Fibroblast of skin of left biceps (primary cell): Measurements from ENCODE around the gene EP400.

Source experiments
- DNase-seq, 2 experiments: peaks; one replicate each; pipeline ENCODE4 v3.0.0-alpha.2; 2013; ENCODE audit warnings: low read depth in 2 of 2

The EP400 gene

GRCh38 chr12:131986910-131987309 is 37.2 kb downstream of the EP400 start:
- DNase-seq = no peak

DNA sequence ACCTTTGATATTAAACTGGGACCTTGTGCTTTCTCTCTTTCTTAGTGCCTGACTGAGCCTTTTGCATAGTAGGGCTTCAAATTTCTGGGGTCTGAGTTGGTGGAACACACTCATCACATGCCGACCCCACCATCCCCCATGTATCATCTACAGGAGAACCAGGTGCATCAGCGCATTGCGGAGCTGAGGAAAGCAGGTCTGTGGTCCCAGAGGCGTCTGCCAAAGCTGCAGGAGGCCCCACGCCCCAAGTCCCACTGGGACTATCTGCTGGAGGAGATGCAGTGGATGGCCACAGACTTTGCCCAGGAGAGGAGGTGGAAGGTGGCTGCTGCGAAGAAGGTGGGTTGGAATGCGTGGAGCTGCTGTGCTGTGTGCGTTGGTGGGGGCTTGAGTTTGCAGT is 37.8 kb downstream of the EP400 start:
- DNase-seq = no peak

DNA sequence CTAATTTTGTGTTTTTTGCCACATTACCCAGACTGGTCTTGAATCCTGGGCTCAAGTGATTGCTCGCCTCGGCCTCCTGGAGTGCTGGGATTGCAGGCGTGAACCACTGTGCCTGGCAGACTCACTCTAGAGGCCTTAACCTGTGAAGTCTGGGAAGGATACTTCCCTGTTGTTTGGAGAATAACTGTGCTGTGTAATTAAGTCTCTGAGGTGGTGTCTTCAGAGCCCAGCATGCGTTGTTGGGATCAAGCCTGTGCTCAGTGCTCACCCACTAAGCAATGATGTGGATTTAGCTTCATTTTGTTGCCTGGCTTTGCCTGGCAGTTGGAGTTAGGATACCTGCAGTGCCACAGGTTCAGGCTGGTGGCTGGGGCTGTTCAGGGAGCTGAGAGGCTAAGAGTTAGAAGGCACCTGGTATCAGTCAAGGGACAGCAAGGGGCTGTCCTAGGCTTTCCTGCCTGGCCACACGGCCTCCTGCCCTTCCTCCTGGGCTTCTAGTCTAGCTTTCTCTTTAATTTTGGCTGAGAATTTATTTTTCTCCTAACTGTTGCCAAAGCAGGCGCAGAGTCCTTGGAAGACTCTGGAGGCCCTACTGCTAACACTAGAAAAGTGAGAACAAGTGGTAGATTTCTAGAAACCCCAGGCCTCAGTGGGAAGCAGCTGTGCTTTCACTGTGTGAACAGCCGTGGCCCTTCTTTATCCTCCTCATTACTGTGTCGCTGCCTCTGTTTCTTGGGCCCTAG is 38.5 kb downstream of the EP400 start:
- DNase-seq = no peak

DNA sequence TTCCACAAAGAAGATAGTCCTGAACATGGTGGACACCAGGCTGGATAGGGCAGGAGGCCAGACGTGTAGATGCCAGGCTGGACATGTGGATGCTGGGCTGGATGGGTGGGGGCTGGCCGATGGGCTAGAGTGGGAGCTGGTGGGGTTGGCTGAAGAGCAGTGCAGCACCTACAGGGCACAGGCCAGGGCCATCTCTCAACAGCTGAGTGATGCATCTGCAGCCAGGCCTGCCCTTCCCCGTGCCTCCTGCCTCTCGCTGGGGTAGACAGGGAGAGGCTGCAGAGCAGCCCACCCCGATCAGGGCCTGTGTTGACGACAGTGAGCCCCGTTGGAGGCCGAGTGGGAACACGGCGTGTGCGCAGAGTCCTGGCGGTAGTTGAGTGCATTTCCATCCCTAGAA is 39.3 kb downstream of the EP400 start:
- no peak for DNase-seq

DNA sequence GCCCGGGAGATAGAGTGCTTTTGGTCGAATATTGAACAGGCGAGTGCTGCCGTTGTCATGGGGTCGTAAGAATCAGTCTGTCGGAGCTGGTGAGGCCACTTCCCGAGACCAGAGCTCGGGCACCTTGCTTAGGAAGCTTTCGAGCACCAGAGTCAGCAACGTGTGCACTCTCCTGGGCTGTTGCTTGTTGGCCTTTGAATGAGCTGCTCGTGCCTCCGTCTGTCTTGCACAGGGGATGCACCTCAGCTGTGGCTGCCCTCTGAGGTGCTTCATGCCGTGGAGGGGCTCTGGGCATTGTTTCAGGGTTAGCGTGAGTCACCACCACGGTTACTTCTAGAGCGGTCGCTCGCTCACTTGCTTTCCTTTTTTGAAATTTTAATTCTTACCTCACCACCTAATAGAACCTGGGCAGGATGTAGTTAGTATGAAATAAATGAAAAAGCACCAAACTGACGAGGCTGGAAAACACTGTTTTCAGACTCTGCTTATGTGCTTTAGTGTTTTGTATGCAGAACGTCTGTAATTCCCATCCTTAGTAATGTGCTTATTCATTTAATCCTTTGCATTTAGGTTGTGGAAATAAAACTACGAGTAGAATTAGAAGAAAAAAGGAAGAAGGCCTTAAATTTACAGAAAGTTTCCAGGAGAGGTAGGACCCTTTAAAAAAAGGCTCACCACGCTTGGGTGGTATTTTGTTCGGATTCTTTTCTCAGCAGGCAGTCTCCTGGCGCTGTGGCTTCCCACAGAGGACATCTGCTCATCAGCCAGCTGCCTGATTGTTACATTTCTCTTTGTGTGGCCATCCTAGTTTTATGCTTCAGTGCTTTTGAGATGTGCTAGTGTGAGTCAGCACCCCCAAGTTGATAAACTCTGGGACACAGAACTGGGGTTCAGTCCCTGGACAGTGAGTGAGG is 40.6 kb downstream of the EP400 start:
- DNase-seq = no peak

DNA sequence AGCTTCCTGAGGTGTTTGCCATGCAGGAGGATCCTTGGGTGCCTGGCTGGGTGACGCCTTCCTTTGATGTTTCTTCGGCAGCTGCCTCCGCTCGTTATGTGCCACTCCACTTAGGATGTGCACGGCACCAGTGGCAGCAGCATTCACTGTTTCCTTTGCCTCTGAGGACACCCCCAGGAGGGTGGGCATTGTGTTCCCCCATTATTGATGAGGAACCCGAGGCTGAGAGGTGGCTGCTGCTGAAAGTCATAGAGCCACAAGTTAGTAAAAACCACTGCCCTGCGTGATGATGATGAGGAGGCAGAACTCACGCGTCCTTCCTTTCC is 41.2 kb downstream of the EP400 start:
- DNase-seq = no peak

GRCh38 chr12:131991816-131992430 is 42.2 kb downstream of the EP400 start:
- DNase-seq = no peak

DNA sequence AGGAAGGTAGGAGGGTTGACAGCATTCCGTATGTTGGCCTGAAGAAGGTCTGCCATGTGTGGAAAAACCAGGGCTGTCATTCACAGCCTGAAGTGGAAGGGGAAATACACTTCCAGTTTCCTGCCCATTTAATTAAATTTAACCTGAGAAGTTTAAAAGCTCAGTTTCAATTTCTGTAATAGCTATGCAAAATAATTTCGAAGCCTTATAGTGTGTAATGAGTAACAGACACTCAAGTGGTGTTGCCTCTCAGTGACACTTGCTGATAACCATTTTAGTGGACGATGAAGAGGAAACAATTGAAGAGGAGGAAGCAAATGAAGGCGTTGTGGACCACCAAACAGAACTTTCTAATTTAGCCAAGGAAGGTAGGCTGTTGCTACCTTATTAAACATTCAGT is 44.8 kb downstream of the EP400 start:
- no peak for DNase-seq

DNA sequence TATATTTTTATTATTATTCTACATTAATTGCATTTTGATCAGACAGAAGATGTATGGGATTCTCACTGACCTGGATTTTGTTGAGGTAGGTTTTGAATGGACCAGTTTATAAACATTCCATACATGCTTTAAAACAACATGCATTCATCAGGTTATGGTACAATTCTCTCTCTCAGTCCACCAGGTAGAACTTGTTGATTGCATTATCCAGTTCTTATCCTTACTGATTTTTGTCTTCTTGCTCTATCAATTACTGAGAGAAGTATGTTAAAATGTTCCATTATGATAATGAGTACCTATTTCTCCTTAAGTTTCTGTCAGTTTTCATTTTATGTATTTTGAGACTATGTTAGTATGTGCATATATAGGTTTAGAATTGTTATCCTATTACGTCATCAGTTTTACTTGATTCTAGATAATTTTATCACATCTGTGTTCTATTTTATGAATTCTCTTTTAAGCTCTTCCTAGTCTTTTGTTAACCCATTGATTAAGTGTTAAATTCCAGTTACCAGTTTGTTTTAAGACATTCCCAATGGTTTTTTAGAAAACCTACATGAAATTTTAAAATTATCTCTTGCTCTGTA is 50.6 kb downstream of the EP400 start:
- DNase-seq = no peak

- peak; percentile 42 to 47 for DNase-seq
Observed at GRCh38 chr12:132003846-132004245, 54.1 kb downstream of the EP400 start.

DNA sequence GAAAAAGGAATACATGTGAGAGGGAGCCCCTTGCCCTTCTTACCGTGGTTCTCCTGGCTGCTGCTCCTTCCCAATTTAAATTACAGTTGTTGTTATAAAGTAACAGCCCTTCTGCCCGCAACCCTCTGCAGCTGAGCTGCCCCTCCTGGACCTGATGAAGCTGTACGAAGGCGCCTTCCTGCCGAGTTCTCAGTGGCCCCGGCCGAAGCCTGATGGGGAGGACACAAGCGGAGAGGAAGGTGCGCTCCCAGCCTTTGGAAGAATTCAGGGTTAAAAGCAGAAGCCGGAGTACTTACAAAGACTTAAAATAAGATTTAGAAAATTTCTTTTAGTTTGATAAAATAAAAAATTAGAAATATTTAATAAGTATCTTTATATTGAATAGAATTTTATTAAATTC is 55.2 kb downstream of the EP400 start:
- DNase-seq = no peak

- DNase-seq = no peak
Observed at GRCh38 chr12:132006056-132006680, 56.4 kb downstream of the EP400 start.

DNA sequence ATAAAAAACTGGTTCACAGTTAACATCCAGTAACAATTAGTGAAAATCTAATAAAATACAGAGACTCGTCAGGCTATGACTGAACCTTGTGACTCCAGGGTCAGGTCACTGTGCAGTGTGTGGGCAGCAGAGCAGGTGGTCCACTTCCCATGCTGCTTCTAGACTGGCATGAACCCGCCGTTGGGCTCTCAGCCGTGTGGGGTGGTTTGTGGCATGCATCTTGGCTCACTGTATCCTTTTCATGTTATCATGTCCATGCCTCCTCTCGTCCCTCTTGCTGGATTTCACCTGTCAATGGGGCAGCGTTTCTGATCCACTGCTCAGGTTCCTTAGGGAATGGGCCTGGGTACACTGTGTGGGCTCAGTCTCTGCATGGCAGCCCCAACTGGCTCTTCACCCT is 57.3 kb downstream of the EP400 start:
- DNase-seq = no peak

DNA sequence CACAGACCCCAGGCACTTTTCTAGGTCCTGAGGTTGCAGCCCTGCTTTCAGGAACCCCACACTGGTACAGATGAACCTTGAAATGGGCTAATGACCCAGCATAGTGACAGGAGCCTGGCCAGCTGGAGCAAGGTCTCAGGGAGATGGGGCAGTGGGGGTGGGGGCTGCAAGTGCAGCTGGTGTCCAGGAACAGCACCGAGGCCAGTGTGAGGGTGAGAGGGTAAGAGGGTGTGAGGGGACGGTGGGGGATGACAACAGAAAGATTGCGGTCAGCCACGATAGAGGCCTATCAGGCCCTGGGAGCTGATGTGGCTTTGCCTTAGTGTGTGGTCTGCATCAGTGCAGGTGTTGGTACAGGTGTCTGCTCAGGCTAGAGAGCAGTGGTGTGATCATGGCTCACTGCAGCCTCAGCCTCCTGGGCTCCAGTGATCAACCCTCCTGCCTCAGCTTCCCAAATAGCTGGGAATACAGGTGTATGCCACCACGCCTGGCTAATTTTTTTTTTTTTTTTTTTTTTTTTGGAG is 59.7 kb downstream of the EP400 start:
- no peak for DNase-seq

GRCh38 chr12:132012919-132013568 is 63.3 kb downstream of the EP400 start:
- no peak for DNase-seq

- DNase-seq = no peak
Observed at GRCh38 chr12:132014092-132014914, 64.6 kb downstream of the EP400 start.

DNA sequence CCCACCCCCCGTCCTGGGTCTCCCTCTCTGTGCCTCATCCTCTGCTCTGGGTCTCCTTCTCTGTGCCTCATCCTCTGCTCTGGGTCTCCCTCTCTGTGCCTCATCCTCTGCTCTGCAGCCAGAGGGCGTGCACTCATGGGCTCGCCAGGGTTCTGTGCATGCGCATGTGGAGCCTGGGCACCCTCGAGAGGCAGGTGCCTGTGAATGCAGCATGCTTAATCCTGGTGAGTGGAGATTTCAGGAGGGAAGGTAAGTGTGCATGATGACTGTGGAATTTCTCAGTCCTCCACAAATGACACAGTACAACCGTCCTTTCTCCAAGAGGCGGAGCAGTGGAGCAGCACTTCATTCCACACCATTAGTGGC is 65.2 kb downstream of the EP400 start:
- DNase-seq = no peak

- DNase-seq = no peak
Observed at GRCh38 chr12:132015686-132016430, 66.1 kb downstream of the EP400 start.

DNA sequence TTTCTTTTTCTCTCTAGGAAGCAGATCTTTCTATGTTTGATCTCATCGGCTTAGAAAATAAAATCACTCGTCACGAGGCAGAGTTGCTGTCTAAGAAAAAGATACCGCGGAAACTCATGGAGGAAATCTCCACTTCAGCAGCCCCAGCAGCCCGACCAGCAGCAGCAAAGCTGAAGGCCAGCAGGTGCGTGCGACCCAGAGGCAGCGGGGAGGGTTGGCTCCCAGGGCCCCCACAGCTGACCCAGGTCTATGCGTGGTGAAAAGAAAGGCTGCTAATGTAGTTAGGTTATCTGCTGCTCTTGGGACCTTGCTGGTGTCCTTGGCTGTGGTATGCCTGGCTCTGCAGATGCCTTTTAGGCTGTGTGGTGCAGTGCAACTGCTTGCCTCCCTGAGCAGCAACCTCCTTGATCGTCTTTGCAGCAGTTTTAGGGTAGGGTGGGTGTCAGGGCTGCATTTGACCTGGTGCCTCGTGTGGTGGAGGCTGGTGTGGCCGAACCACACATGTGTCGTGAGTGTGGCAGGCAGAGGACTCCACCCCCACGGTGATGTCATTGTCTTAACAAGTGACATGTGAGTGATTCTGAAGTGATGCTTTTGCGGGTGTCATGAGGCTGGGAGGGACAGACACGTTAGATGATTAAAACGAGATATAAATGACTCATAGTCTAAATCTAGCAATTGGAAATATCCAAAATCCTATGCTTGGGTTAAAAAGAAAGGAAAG is 68.6 kb downstream of the EP400 start:
- no peak for DNase-seq
